NCI-H2107 treated with DMSO at 0.1 percent for 48 hours (cell line): ENCODE results near the gene TAS1R3.
"Not testable (repeated sequence)": the region's sequence is repeated elsewhere in the genome, so short reads cannot be mapped to it uniquely, and the experiment has no call there.

Experiments used
- DNase-seq: peaks from one replicate; lab custom pipeline; 2025; ENCODE audit not compliant: unreplicated experiment; lab: John Stamatoyannopoulos, UW

Gene TAS1R3

DNA sequence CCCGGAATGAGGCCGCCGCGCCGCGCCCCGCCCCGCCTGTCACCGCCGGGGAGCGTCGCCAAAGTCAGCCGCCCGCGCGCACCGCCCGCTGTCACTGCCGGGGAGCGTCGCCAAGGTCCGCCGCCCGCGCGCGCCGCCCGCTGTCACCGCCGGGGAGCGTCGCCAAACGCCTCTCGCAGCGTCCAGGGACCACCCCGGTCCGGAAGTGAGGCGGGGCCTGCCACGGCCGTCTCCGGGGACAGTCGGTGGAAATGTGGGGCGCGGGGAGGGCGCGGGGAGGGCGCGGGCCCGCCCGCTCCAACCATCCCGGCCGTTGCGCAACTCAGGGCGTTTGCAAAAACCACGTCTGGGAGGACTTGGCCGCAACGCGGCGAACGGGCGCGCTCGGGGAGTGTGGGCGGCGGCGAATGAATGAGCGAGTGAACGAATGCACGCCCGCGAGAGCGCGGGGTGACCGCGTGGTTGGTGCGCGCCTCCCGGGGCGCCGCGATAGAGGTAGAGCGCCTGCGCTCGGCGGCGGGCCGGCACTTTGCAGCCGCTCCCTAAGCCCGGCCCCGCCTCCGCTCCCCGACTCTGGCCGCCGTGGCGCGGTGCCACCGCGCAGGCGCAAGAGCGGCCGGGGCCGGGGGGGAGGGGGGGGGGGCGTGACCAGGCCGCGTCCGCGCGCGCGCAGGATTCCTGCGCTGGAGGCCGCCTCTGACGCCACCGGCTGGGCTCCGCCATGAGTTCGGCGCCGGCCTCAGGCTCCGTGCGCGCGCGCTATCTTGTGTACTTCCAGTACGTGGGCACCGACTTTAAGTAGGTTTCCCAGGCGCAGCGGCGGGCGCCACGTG lies 22.9 kb upstream of the TAS1R3 start, which contains the start of the genes ACAP3 and PUSL1:
ACAP3 (minus strand) TSS at position 8 of the 833 bp plus-strand sequence. CDS start 115 bp downstream, outside the sequence.
PUSL1 (plus strand) TSS at position 675 of the 833 bp plus-strand sequence; CDS start at position 722, 47 bp downstream.
- DNase-seq: peak; percentile 11

DNA sequence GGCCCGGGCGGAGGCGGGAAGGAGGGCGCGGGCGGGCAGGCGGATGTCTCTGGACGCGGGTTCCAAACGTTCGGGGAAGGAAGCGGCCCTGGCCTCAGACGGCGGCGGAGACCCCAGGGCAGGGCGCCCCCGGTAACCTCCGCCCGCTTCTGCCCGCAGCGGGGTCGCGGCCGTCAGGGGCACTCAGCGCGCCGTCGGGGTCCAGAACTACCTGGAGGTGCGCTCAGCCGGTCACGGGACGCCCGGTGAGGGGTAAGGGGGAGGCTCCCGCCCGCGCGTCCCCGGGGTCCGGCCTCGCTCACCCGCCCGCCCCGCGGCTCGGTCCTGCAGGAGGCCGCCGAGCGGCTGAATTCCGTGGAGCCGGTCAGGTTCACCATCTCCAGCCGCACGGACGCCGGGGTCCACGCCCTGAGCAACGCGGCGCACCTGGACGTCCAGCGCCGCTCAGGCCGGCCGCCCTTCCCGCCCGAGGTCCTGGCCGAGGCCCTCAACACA lies 22.3 kb upstream of the TAS1R3 start:
- DNase-seq: no peak

DNA sequence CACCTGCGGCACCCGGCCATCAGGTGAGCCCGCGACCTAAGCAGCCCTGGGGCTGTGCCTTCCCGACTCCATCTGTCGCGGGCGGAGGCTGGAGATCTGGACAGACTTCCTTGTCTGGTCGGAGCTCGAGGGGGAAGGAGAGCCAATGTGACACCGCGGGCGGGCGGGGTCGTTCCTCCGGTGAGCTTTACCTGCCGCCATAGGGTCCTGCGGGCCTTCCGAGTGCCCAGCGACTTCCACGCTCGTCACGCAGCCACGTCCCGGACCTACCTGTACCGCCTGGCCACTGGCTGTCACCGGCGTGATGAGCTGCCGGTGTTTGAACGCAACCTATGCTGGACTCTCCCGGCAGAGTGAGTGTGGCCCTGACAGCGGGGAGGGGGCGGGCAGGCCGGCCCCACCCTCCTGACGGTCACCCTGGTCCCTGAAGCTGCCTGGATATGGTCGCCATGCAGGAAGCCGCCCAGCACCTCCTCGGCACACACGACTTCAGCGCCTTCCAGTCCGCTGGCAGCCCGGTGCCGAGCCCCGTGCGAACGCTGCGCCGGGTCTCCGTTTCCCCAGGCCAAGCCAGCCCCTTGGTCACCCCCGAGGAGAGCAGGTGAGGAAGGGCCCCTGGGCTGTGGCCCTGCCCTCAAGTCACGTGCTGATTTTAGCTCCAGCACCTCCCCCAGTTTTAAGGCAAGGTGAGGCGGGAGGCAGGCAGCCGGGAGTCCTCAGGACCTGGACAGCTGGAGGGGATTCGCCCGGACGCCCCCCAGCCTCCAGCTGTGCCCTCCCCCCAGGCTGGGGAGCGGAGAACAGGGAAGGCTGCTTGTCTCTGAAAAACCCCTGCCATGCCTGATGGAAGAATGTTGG lies 21.6 kb upstream of the TAS1R3 start:
- no peak for DNase-seq

DNA sequence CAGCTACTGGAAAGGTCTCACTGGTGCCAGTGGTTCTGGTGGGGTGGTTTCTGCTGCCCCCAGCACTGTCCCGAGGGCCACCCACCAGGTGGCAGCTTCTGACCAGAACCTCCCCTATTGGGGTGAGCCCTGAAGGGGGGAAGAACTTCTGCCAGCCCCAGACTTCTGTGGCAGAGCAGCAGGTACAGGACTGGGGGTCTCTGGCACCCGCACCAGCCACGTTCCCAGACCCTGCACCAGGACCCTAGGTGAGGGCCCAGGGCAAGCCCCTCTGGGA lies 21.0 kb upstream of the TAS1R3 start:
- no peak for DNase-seq

DNA sequence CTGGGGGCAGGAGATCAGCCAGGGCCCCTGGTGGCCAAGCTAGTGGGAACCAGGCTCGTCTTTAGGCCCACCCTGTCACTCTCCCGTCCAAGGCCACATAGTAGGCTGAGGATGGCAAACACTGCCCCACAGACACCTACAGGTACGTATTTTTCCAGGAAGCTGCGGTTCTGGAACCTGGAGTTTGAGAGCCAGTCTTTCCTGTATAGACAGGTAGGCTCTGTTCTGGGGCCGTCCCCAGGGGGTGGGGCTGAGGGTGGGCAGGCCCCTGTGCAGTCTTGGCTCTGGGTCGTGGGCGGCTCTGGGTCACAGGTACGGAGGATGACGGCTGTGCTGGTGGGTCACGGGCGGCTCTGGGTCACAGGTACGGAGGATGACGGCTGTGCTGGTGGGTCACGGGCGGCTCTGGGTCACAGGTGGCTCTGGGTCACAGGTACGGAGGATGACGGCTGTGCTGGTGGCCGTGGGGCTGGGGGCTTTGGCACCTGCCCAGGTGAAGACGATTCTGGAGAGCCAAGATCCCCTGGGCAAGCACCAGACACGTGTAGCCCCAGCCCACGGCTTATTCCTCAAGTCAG lies 20.5 kb upstream of the TAS1R3 start:
- DNase-seq: no peak

DNA sequence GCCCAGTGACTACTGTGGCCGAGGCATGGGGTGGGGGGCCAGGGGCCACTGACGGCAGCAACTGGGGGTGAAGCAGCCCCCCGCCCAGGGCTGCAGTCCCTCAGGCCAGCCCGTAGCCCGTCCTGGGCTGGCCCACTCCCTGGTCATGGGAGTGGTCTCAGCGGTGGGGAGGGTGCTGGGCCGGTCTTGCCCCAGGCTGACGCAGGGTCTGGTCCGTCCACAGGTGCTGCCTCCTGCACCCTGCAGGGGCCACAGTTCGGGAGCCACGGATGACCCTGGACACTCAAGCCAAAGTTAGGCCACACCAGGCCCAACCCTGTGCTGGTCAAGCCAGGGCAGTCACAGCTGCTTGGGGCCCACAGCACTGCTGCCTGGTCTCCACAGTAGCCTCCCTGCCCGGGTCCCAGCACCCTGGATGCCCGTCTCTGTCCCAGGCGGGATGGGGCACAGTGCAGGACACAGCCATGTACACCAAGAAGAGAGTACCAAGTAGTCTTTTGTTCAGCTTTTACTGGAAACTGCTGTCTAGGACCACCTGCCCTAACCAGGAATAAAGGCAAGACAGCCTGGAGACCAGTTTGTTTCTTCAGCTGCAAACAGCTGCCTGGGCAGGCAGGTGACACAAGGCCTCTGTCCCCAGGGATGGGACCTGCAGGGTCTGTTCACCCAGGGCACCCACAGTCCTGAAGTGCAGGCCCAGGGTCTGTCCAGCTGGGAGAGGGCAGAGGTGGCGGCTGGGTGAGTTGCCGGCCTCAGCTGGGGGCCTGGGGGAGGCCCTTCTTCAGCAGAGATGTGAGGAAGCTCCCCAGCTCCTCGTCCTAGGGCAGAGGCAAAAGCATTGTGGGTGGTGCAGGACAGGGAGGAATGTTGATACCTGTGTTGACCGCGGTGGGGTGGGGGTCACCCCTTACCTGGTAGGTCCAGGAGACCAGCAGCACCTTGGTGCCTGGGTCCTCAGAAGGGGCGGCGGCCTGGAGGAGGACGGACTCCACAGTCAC lies 19.7 kb upstream of the TAS1R3 start:
- DNase-seq: no peak

DNA sequence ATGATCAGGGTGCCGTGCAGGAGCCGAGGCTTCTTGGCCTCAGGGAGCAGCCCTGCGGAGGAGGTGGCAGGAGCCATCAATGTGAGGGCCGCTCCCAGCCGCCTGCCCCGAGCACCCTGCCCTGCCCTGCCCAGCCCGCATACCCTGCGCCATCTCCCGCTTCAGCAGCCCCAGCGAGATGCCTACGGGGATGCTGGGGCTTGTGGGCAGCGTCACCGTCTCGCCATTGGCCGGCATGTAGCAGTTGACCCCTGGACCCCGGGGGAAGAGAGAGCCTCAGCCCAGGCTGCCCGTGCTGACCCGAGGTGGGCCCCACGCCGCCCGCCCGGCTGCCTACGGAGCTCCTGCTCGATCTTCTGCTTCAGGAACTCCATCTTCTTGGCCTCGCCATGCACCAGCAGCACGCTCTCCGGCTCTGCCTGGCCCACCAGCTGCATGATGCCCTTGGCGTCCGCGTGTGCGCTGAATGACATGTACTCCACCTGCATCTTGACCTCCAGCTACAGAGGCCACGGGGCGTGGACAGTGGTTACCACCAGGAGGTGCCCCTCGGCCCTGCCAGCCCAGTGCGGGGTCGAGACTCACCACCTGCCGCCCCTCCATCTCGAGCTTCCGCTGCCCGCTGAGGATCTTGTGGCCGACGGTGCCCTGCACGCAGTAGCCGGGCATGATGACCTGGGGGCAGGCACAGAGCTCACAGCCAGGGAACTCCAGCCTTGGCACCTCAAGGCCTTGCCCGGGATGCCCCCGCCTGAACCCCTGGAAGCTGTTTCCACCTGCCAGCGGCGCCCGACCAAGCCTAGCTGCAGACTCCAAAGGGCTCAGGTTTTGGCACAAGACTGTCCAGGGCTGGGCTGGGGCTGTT lies 18.4 kb upstream of the TAS1R3 start:
- DNase-seq: no peak

DNA sequence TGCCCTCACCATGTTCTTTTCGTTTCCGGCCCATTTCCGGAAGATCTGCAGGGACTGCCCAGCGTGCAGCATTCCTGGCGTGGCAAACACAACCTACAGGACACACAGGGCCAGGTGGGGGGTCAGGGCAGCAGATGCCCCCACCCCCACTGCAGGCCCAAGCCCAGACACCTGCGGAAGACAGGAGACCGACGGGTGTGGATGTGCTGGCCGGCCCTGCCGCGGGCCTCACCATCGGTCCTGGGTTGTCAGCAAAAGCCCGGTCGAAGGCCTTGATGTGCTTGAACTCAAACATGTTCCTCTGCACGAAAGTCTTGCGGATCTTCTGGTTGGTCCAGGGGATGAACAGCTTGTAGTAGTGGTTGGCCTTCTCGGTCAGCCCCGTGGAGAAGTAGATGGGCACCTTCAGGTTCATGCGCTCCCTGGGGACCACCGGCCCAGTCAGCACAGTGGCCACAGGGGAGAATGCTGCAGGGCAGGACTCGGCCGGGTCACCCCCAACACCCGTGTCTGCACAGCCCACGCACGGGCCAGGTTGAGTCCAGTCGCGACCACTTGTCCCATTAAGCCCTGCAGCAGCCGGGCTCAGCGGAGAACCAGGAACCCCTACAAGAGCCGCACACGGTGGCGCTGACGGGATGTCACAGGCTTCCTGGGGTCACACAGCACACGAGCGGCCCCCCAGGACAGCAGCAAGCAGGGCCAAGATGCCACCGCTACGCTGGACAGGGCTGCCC lies 17.4 kb upstream of the TAS1R3 start:
- no peak for DNase-seq

DNA sequence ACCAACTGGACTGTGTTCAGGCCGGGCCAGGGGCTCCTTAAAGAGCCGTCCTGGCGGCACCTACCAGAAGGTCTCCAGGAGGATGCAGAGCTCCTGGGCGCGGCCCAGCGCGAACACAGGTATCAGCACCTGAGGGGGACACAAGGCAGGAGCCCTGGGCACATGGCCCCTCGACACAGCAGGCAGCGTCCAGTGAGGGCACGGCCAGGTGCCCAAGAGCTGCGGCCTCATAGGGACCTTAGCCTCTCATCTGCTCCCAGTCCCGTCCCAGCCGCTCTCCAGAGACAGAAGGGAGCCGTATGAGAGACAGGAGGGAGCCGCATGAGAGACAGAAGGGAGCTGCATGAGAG lies 16.9 kb upstream of the TAS1R3 start:
- no peak for DNase-seq

DNA sequence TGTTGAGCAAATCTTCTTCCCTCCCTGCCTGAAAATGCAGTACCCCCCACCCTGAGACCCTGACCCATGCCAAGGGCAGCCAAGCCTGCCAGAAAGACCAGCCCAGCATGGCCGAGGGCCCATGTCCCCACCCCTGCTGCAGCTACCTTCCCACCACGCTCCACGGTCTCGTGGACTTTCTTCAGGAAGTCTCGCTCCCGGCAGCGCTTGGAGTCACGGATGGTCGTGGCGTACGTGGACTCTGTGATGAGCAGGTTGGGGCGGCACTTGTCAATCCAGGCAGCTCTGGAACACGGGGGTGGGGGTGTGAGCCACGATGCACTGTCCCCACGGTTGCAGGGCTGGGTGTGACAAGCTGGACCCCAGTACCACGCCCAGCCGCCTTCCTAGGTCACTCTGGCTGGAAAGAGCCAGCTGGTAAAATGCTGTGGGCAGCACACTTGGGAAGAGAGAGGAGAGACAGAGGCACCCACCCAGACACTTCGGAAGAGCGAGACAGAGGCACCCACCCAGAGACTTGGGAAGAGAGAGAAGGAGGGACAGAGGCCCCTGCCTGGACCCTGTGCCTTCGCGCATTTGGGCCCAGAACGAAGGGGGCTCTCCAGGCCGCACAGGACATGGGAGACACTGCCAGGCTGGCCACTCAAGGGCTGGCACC lies 16.3 kb upstream of the TAS1R3 start:
- no peak for DNase-seq

DNA sequence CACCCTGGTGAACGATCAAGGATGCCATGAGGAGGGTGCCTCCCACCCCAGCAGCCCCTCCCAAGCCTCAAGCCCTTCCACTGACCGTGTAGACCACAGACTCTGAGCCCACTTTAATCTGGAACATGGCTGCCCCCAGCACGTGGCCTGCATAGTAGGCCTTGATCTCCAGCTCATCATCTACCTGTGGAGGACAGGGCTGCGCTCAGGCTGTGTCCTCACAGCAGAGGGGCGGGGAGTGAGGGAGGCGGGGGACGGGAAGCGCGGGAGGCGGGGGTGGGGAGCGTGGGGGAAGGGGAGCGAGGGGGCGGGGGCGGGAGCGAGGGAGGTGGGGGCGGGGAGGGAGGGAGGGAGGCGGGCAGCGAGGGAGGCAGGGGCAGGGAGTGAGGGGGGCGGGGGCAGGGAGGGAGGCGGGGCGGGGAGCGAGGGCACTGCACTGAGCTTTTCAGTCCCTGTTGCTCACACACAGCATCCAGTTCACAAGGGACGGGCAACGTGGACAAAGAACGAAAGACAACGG lies 15.6 kb upstream of the TAS1R3 start:
- no peak for DNase-seq

DNA sequence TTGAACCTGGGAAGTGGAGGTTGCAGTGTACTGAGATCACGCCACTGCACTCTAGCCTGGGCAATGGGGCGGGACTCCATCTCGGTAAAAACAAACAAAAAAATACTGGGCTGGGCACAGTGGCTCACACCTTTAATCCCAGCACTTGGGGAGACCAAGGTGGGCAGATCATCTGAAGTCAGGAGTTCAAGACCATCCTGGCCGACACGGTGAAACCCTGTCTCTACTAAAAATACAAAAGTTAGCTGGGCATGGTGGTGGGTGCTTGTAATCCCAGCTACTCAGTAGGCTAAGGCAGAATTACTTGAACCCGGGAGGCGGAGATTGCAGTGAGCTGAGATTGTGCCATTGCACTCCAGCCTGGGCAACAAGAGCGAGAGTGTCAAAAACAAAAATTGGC lies 14.9 kb upstream of the TAS1R3 start:
- not testable (repeated sequence) for DNase-seq

DNA sequence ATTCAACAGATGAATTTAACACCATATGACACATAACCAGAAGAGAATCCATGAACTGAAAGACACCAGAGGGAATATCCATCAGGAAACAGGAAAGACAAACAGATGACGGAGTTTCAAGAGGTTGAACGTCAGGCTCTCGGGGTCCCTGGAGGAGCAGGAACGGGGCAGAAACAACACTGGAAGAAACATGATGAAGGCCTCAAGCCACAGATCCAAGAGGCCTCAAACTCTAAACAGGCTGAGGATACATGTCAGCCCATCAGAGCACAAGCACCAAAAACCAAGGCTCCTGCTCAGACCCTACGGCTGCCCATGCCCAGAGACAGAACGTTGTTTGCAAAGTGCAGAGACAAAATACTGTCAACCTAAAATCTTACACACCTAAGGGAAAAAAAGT lies 13.7 kb upstream of the TAS1R3 start:
- DNase-seq: no peak

DNA sequence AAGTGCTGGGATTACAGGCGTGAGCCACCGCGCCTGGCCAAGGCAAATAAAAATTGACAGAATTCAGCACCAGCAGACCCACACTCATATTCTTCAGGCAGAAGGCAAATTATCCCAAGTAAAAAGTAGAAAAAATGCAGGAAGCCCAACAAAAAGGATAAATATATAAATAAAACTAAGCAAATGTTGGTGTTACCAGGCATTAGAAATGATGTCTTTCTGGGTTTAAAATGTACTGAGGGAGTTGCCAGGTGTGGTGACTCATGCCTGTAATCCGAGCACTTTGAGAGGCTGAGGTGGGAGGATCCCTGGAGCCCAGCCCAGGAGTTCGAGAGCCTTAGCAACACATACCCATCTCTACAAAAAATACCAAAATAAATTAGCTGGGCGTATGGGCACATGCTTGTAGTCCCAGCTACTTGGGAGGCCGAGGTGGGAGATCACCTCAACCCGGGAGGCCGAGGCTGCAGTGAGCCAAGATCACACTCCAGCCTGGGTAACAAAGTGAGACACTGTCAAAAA lies 12.9 kb upstream of the TAS1R3 start:
- DNase-seq: peak; percentile 4

DNA sequence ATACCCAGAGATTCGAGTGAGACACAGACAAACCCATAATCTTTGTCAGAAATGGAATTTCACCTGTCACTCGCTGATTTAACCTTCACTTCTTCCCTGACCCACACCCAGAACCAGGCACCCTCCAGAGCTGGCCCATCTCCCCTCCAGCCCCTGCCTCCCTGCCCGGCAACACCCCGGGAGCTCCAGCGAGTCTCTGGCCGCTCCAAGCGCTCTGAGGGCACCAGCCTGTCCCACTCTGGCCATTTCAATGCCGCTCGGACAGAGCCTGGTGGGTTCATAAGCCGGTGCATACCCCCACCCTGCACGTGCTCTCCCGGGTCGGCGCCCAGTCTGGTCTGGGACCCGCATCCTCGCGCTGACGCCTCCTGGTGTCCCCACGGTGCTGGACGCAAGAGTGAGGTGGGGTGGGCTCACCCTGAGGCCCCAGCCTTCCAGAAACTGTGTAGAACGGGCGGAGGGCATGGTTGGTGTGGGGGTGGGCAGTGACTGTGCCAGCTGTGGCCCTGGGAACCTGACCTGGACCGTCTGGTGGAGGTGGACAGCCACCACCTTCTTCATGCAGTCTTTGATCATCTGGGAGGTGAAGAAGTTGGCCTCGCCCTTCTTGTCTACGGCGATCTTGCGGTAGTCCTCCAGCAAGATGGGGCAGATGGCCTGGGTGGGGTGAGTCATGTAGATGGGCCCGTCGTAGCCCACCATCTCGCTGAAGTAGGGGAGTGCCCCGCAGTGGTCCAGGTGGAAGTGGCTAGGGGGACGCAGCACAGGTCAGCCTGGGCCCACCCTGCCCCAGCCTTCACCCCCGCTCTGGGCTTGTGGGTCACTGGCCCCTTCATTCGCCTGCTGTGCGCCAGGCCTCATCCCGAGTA lies 12.1 kb upstream of the TAS1R3 start:
- DNase-seq: no peak

DNA sequence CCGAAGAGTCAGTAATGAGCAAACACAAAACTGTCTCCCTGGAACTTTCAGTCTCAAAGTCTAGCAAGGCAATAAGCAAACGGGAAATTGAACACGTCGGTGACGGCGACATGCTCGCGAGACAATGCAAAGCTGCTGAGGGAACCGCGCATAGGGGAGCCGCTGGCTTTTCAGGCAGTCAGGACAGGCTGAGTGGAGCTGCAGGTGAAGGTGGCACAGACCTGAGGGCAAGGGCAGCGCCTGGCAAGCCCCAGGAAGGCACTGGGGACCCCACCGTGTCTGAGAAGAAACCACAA lies 11.5 kb upstream of the TAS1R3 start:
- DNase-seq: no peak
